Suprapubic skin (tissue), 4 donors: ENCODE data around the gene ASCC1. TPM values are rescaled to one million over a fixed set of nuclear protein-coding genes. Genes with fewer than 3 reads are reported as not detected.
A peak's percentile ranks its signal among the peaks of the same experiment; 100 is the strongest.
"Not testable (repeated sequence)": the region's sequence is repeated elsewhere in the genome, so short reads cannot be mapped to it uniquely, and the experiment has no call there.

ENCODE experiments used
- DNase-seq, 2 donors: peaks; one replicate each; pipeline ENCODE4 v3.0.0-alpha.2; 2019; ENCODE audit warnings: low spot score in 2 of 2
- H3K27ac ChIP-seq: fragments of 200-600 bp; sonication (generic); one replicate; pipeline ENCODE4 v1.5.1; 2019
- H3K27me3 ChIP-seq: fragments of 200-600 bp; sonication (generic); one replicate; pipeline ENCODE4 v1.5.1; 2019
- H3K36me3 ChIP-seq: fragments of 200-600 bp; sonication (generic); one replicate; pipeline ENCODE4 v1.5.1; 2019
- H3K4me1 ChIP-seq: fragments of 200-600 bp; sonication (generic); one replicate; pipeline ENCODE4 v1.5.1; 2019
- H3K4me3 ChIP-seq: fragments of 200-600 bp; sonication (generic); one replicate; pipeline ENCODE4 v1.5.1; 2019; ENCODE audit warnings: mild to moderate bottlenecking
- H3K9me3 ChIP-seq: fragments of 200-600 bp; sonication (generic); one replicate; pipeline ENCODE4 v1.5.1; 2019
- CTCF ChIP-seq, 2 donors: fragments of 200-600 bp in 1 of 2; fragments of 450-650 bp in 1 of 2; sonication (generic) in 1 of 2; IDR thresholded peaks; one replicate each; pipeline ENCODE4 v1.5.1; 2016 to 2019; ENCODE audit warnings: antibody characterized with exemption in 2 of 2, mild to moderate bottlenecking in 1 of 2, moderate library complexity in 1 of 2
- EP300 ChIP-seq: sonication (generic); formaldehyde crosslinking; IDR thresholded peaks from one replicate; pipeline ENCODE4 v1.6.1; 2017; ENCODE audit warnings: antibody characterized with exemption
- POLR2A ChIP-seq, 2 donors: fragments of 450-650 bp; IDR thresholded peaks; one replicate each; pipeline ENCODE4 v1.6.1; 2017; ENCODE audit warnings: antibody characterized with exemption in 2 of 2, mild to moderate bottlenecking in 2 of 2, moderate library complexity in 2 of 2
- POLR2AphosphoS5 ChIP-seq, 3 donors: sonication (generic); formaldehyde crosslinking; IDR thresholded peaks; one replicate each; pipeline ENCODE4 v1.6.1; 2017; ENCODE audit warnings: antibody characterized with exemption in 3 of 3
- WGBS: methylation state at CpG from one replicate; pipeline ENCODE4 v1.1.5; 2018; 5-methylcytosine and 5-hydroxymethylcytosine counted together
- total RNA-seq, 4 donors: library from RNA; depleted of rRNA; stranded (reverse); fragments of >200 nt; gene quantifications; one replicate each; pipeline ENCODE4 v1.1.0, GENCODE V29; 2016

Gene ASCC1
- total RNA-seq, 4 donors from 2014 or later, result 20.2 to 31.7 (median 21.2) TPM

GRCh38 chr10:72253578-72253977, 37.5 kb upstream of the ASCC1 start:
- Histone ChIP-seq H3K27ac (peak overlapping the region; percentile 95), H3K36me3 (no peaks in the 10 kb centered on the region), H3K27me3 (no peaks in the 10 kb centered on the region), H3K4me3 (no peak overlapping the region), H3K9me3 (no peaks in the 10 kb centered on the region), H3K4me1 (peaks cover 93% of the 10 kb centered on the region)
- no peak for DNase-seq
- TF ChIP-seq POLR2A (IDR thresholded peaks at IDR 0.05) (no peak), EP300 (no peak)
- WGBS, result 86% methylated on average over 7 of the region's 7 CpGs

- 73% methylated on average over 3 of the region's 3 CpGs for WGBS
- peak overlapping the region; percentile 95 for H3K27ac ChIP-seq
- DNase-seq, result no peak
- H3K4me1 ChIP-seq, result peaks cover 97% of the 10 kb centered on the region
- H3K9me3 ChIP-seq, result no peaks in the 10 kb centered on the region
- H3K36me3 ChIP-seq, result no peaks in the 10 kb centered on the region
- TF ChIP-seq EP300 (no peak), POLR2AphosphoS5 (IDR thresholded peaks at IDR 0.05) (no peak), CTCF (IDR thresholded peaks at IDR 0.05) (no peak), POLR2A (IDR thresholded peaks at IDR 0.05) (no peak)
- H3K27me3 ChIP-seq, result no peaks in the 10 kb centered on the region
- no peak overlapping the region for H3K4me3 ChIP-seq
These were observed 36.9 kb upstream of the ASCC1 start for GRCh38 chr10:72252972-72253371.

GRCh38 chr10:72251635-72252034, 35.6 kb upstream of the ASCC1 start:
- peaks cover 100% of the 10 kb centered on the region for H3K4me1 ChIP-seq
- no peak for DNase-seq

GRCh38 chr10:72250666-72251065, 34.6 kb upstream of the ASCC1 start:
- WGBS, result 67% methylated on average over 1 of the region's 1 CpG
- Histone ChIP-seq H3K4me1 (peaks cover 100% of the 10 kb centered on the region), H3K36me3 (no peaks in the 10 kb centered on the region), H3K27me3 (no peaks in the 10 kb centered on the region), H3K4me3 (no peak overlapping the region), H3K9me3 (no peaks in the 10 kb centered on the region), H3K27ac (peak overlapping the region; percentile 58)
- no peak for DNase-seq
- no peak for TF ChIP-seq POLR2AphosphoS5 (IDR thresholded peaks at IDR 0.05)
- TF ChIP-seq EP300, result no peak
- no peak for TF ChIP-seq CTCF (IDR thresholded peaks at IDR 0.05)
- no peak for TF ChIP-seq POLR2A (IDR thresholded peaks at IDR 0.05)

More at GRCh38 chr10:72251635-72252034, 35.6 kb upstream of the ASCC1 start:
- no peak overlapping the region for H3K4me3 ChIP-seq
- no peaks in the 10 kb centered on the region for H3K9me3 ChIP-seq
- 90% methylated on average over 6 of the region's 6 CpGs for WGBS
- no peaks in the 10 kb centered on the region for H3K27me3 ChIP-seq
- TF ChIP-seq CTCF (IDR thresholded peaks at IDR 0.05) (no peak), POLR2AphosphoS5 (IDR thresholded peaks at IDR 0.05) (no peak), EP300 (no peak), POLR2A (IDR thresholded peaks at IDR 0.05) (no peak)
- H3K27ac ChIP-seq, result peak overlapping the region; percentile 95
- no peaks in the 10 kb centered on the region for H3K36me3 ChIP-seq

- Histone ChIP-seq H3K27ac (peak overlapping the region; percentile 92), H3K4me1 (peaks cover 100% of the 10 kb centered on the region)
- not testable (repeated sequence) for DNase-seq, H3K4me3 ChIP-seq, H3K36me3 ChIP-seq, H3K9me3 ChIP-seq, H3K27me3 ChIP-seq
- 88% methylated on average over 17 of the region's 17 CpGs for WGBS
These were observed 33.2 kb upstream of the ASCC1 start for GRCh38 chr10:72249176-72249862.

GRCh38 chr10:72248468-72249151, 32.5 kb upstream of the ASCC1 start:
- TF ChIP-seq POLR2A (IDR thresholded peaks at IDR 0.05) (peak in 1 of 2 donors; percentile 33), CTCF (IDR thresholded peaks at IDR 0.05) (no peak), POLR2AphosphoS5 (IDR thresholded peaks at IDR 0.05) (peak; percentile 47 to 98 (median 74)), EP300 (peak; percentile 85)
- Histone ChIP-seq H3K27me3 (no peaks in the 10 kb centered on the region), H3K9me3 (no peaks in the 10 kb centered on the region), H3K36me3 (no peaks in the 10 kb centered on the region), H3K4me1 (peaks cover 99% of the 10 kb centered on the region), H3K4me3 (peak overlapping the region; percentile 28), H3K27ac (peak overlapping the region; percentile 92)
- peak; percentile 91 to 92 for DNase-seq
- WGBS, result 5% methylated on average over 8 of the region's 10 CpGs
